Duodenal mucosa (tissue), 2 donors: Measurements from ENCODE around the gene KLHDC9.

ENCODE experiments used
- H3K27ac ChIP-seq: one replicate; pipeline ENCODE4 v1.7.0; 2013; ENCODE audit warnings: low read depth, low read length
- H3K27me3 ChIP-seq, 2 donors: one replicate each; pipeline ENCODE4 v1.7.0; 2013; ENCODE audit warnings: low read length in 2 of 2, control low read depth in 1 of 2; ENCODE audit not compliant: insufficient read depth in 2 of 2, control insufficient read depth in 1 of 2
- H3K36me3 ChIP-seq, 2 donors: one replicate each; pipeline ENCODE4 v1.7.0; 2013; ENCODE audit warnings: low read length in 2 of 2, control low read depth in 1 of 2; ENCODE audit not compliant: insufficient read depth in 2 of 2, control insufficient read depth in 1 of 2
- H3K4me1 ChIP-seq, 2 donors: one replicate each; pipeline ENCODE4 v1.7.0; 2013; ENCODE audit warnings: low read length in 2 of 2, control low read depth in 1 of 2; ENCODE audit not compliant: insufficient read depth in 2 of 2, control insufficient read depth in 1 of 2
- H3K4me3 ChIP-seq, 2 donors: one replicate each; pipeline ENCODE4 v1.7.0; 2013; ENCODE audit warnings: low read length in 2 of 2, low read depth in 1 of 2
- H3K9ac ChIP-seq, 2 donors: one replicate each; pipeline ENCODE4 v1.7.0; 2013; ENCODE audit warnings: low read length in 2 of 2, low read depth in 1 of 2
- H3K9me3 ChIP-seq, 2 donors: one replicate each; pipeline ENCODE4 v1.7.0; 2013; ENCODE audit warnings: low read length in 2 of 2, control low read depth in 1 of 2; ENCODE audit not compliant: control insufficient read depth in 1 of 2

Gene KLHDC9

GRCh38 chr1:161145832-161146231 is 47.7 kb downstream of the KLHDC9 start:
- Histone ChIP-seq H3K36me3 (no peaks in the 10 kb centered on the region), H3K27ac (no peak overlapping the region), H3K4me3 (no peak overlapping the region), H3K4me1 (no peaks in the 10 kb centered on the region), H3K9me3 (no peaks in the 10 kb centered on the region), H3K27me3 (no peaks in the 10 kb centered on the region), H3K9ac (no peak overlapping the region)
